ENCODE data around the gene ERVFRD-1.
"Not testable (repeated sequence)": the region's sequence is repeated elsewhere in the genome, so short reads cannot be mapped to it uniquely, and the experiment has no call there.

Gene ERVFRD-1

GRCh38 chr6:11089695-11090094 is 21.8 kb downstream of the ERVFRD-1 start:
- DNase-seq = no peak

DNA sequence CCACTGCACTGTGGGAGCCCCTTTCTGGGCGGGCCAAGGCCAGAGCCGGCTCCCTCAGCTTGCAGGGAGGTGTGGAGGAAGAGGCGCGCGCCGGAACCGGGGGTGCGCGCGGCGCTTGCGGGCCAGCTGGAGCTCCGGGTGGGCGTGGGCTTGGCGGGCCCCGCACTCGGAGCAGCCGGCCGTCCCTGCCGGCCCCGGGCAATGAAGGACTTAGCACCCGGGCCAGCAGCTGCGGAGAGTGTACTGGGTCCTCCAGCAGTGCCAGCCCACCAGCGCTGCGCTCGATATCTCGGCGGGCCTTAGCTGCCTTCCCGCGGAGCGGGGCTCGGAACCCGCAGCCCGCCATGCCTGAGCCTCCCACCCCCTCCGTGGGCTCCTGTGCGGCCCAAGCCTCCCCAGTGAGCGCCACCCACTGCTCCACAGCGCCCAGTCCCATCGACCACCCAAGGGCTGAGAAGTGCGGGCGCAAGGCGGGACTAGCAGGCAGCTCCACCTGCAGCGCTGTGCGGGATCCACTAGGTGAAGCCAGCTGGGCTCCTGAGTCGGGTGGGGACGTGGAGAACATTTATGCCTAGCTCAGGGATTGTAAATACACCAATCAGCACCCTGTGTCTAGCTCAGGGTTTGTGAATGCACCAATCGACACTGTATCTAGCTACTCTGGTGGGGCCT is 24.2 kb downstream of the ERVFRD-1 start:
- DNase-seq = not testable (repeated sequence)

GRCh38 chr6:11085758-11086435 is 25.6 kb downstream of the ERVFRD-1 start:
- no peak for DNase-seq

DNA sequence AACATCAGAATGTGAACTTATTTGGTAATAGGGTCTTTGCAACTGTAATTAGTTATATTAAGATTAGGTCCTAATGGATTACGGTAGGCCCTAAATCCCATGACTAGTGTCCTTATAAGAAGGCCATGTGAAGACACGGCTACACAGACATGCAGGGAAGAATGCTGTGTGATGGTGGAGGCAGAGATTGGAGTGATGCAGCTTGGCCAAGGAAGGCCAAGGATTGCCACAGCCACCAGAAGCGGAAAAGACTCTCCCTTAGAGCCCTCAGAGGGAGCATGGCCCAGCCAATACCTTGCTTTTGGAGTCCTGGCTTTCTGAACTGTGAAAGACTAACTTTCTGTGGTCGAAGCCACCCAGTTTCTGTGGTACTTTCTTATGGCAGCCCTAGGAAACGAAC is 27.6 kb downstream of the ERVFRD-1 start:
- no peak for DNase-seq

- DNase-seq = no peak
These were observed 28.0 kb downstream of the ERVFRD-1 start for GRCh38 chr6:11083491-11083890.

- DNase-seq = no peak
These were observed 31.2 kb downstream of the ERVFRD-1 start for GRCh38 chr6:11080296-11080695.

DNA sequence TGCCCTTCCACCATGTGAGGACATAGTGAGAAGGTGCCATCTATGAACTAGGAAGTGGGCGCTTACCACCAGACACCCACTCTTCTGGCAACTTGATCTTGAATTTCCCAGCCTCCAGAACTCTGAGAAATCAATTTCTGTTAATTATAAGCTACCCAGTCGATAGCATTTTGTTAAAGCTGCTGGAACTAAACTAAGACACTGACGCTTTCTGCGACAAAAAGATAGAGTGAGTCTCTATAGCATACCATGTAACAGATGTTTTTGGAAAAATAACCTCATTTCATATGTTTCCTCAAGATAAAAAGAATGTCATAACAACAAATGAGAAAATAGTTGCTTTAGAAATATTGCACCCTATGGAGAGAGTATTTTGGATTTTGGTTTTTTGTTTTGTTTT is 33.3 kb downstream of the ERVFRD-1 start:
- no peak for DNase-seq

- no peak for DNase-seq
These were observed 35.0 kb downstream of the ERVFRD-1 start for GRCh38 chr6:11076540-11076939.

DNA sequence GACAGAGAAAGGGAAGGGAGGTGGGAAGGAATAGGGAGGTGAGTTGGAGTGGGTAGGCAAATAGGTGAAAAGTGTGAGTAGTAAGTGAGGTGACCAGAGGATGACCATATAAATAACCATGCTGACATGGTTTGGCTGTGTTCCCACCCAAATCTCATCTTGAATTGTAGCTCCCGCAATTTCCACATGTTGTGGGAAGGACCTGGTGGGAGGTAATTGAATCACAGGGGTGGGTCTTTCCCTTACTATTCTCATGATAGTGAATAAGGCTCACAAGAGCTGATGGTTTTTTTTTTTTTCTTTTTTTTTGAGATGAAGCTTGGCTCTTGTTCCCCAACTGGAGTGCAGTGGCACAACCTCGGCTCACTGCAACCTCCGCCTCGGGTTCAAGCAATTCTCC is 39.4 kb downstream of the ERVFRD-1 start:
- DNase-seq = peak; percentile 13 to 61 (median 29)

DNA sequence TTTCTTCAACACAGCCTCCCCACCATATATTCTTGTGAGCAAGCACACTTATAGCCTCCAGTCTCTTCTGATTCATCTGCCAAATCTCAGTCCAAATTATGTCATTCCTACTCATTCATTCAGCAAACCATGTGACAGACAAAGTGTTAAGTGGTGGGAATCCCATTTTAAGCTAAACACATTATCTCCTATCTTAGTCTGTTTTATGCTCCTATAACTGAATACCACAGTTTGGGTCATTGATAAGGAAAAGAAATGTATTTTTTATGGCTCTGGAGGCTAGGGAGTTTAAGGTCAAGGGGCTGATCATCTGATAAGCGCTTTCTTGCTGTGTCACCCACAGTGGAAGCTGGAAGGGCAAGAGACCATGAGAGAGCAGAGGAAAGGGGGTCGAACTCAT is 41.8 kb downstream of the ERVFRD-1 start:
- peak in 1 of 4 experiments; percentile 9 for DNase-seq

- no peak for DNase-seq
These were observed 44.2 kb downstream of the ERVFRD-1 start for GRCh38 chr6:11067348-11067747.

DNA sequence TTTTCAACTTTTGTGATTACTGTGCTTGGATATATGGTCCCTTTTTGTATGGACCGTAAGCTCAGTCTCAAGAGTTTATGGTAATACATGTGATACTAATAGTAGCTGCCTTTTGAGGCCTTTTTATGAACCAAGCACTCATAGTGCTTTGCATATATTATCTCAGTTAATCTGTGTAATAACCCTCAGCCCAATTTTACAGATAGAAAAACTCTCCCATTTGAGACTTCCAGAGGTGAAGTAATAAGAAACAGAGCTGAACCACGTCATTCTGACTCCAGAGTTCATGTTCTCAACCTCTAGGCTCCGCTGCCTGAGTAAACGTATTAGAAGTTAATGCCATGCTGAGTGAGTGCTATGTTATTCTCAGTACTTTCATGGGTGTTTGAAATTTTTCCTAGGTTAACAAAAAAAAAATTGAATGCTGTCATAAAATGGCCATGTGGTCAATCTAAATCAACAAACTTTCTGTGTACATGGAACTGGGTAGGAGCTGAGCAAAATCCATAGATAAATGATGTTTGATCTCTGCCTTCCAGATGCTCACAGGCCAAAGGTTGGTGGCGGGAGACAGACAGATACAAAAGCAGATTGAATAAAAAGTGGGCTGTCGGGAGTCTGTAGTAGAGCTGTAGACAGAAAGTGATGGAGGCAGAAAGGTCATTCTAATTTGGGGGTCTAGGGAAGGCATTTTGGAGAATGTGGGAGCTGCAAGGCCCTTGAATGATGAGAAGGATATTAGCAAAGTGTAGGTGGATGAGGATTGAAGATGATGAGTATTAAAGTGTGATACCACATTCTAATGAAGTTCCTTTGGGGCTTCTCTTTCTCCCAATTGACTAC is 44.8 kb downstream of the ERVFRD-1 start:
- no peak for DNase-seq

GRCh38 chr6:11065436-11066202 is 45.9 kb downstream of the ERVFRD-1 start:
- DNase-seq = peak in 3 of 4 experiments; percentile 19 to 28 (median 23)

DNA sequence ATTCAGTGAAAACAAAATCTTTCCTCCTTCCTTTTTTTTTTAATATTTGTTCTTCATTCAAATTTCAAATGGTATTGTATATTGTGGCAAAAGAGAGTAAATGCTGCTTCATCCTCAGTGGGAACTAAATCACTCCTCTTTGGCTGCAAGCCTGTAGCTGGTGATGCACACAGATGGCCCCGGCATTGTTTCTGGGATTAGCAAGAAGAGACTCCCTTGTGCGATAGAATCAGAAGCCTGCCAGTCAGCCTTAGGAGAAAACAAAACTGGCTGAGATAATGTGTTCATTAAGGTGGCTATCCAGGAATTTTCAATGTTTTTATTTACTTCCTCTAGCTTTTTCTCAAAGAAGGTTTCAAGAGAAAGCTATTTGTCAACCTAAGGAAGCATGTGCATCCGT is 46.7 kb downstream of the ERVFRD-1 start:
- no peak for DNase-seq

DNA sequence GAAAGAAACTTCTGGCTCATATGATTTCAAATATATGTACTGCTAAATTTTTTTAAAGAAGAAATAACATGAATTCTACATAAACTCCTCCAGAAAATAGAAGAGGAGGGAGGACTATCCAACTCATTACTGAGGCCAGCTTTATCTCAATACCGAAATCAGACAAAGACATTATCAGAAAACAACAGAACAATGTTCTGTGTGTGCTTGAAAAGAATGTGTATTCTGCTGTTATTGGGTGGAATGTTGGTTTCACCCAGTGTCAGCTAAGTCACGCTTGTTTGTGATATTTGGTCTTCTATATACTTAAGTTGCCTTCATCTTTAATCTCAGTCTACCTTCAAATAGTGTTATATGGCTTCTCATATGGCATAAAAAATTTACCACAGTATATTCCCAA is 48.8 kb downstream of the ERVFRD-1 start:
- DNase-seq = no peak

GRCh38 chr6:11062083-11062482 is 49.4 kb downstream of the ERVFRD-1 start:
- no peak for DNase-seq

- DNase-seq = no peak
These were observed 53.1 kb downstream of the ERVFRD-1 start for GRCh38 chr6:11058406-11058805.

GRCh38 chr6:11056871-11057270 is 54.7 kb downstream of the ERVFRD-1 start:
- no peak for DNase-seq

DNA sequence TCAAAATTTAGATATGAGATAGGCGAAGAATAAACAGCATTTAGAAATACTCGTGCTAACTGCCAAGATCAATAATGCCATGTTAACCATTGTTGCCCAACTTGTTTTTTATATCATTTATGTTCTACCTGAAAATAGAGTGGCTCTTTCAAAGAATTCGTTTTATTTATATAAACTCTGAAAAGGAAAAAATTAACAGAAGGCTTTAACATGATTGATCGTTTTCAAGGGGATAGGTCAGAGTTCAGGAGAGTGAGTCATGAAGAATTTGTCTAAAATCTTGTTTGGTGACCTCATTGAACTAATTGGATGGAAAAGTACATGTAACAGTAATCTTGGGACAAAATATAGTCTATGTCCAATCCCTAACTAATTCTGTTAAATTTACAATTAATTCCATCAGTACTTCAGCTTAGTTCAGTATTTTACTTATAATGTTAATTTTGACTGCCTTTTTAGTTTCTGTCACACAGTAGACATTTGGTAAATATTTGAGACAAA is 56.3 kb downstream of the ERVFRD-1 start:
- no peak for DNase-seq

DNA sequence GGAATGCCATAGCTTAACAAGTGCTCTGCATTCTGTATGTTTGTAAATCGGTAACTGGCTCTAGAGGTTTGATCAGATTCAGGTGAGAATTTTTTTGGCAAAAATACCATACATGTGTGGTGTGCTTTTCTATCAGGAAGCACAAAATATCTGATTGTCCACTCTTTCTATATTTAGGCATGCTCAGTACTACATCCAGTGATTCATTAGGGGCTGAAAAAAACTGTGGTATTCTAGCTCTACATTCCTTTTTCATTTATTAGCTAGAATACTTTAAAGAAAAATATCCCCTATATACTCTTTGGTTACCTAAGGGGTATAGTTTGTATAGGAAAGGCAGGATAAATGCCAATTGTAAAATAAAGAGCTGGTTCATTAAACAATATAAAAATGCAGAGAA is 56.8 kb downstream of the ERVFRD-1 start:
- no peak for DNase-seq

DNA sequence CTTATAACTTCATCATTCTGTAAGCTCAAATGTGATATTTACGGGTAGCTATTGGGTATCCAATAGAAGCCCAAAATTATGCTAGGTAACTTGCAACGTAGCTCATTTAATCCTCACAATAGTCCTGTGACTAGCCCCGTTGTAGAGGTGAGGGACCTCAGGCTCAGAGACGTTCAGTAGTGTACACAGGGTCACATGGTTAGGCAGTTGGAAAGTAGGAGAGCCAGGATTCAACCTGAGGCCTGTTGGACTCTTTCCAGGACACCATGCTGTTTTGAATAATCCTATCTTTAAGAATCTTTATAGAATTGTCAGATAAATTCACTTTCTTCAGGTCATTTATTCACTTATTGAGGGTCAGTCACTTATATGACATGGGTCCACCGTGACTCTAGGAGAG is 58.2 kb downstream of the ERVFRD-1 start:
- no peak for DNase-seq

Measured in suppressor macrophage (primary cell).